HG03442 (cell line): ENCODE results near the gene SEPTIN1.
"Not testable (repeated sequence)": the region's sequence is repeated elsewhere in the genome, so short reads cannot be mapped to it uniquely, and the experiment has no call there.

Experiments used
- ATAC-seq: cut with Tn5 transposase; IDR thresholded peaks from one replicate; pipeline ENCODE4 v1.9.1; 2021; ENCODE audit warnings: mild to moderate bottlenecking, moderate library complexity; ENCODE audit not compliant: unreplicated experiment

Gene SEPTIN1

DNA sequence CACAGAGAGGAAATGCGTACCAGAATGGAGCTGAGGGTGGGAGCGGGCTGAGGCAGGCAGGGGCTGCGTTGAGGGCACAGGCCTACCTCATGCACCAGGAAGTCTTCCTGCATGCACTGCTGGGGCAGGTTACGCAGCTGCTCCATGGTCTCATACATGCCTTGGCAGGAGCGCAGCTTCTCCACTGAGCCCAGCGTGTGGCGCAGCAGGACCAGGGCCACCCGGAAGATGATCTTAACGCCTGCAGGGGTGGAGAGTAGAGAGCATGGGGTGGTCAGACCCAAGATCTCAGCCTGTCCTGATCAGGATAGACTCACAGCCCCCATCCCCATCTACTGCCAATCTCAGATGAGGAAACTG lies 23.8 kb downstream of the SEPTIN1 start:
- ATAC-seq = no peak

DNA sequence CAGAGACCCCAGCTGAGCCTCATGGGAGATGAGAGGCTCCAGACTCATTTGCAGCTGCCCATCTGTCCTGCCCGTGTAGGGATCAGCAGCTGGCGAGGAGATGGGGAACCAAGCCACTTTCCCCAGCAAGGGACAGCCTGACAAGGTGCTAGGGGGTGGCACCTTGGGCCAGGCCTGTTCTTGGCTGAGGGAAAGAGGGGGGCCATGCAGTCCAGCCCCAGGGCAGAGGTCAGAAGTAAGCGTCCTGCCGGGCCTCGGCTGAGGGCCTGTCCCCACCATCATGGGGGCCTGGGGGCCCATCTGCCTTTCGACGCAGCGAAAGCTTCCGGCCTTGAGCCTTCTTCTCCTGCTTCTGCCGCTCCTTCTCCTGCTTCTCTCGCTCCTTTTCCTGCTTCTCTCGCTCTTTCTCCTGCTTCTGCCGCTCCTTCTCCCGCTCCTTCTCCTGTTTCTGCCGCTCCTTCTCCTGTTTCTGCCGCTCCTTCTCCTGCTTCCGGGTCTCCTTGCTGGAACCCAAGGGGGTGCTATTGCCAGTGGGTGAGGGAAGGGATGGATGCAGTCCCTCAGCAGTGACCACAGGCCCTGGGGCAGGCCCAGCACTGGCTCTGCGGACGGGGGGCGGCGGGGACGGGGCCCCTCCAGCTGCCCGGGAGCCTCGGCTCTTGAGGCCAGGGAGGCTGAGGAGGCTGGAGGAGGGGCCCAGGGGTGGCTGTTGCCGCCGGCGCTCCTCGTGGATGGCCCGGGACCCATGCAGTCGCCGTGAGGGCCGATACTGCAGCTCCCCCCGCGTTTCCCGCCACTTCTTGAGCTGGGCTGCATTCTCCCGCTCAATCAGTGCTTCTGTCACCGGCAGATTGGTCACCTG lies 24.4 kb downstream of the SEPTIN1 start:
- no peak for ATAC-seq

DNA sequence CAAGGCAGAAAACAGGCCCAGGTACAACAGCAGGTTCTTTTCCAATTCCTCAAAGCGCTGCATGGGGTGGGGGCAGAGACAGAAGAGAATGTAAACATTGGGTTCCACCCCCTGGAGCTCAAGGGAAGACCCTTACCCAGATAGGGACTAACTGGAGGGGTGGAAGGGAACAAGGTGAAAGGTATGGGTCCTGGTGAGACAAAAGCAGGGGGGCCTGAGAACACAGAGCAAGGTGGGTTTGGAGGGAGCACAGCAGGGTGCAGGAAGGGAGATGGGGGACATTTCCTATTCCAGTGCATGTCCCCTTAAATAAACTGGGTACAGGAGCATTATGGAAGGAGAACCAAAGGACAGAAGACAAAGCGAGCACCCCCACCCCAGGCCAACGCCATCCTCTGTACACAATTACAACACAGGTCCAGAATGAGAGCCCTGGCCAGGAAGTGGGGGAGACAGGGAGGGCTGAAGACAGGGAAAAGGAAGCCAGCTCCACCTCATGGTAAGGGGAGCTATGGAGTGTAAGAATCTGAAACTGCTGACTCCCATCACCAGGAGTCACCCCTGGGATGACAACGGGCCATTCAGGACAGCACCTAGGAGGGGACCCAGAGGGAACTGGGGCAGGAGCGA lies 25.2 kb downstream of the SEPTIN1 start:
- no peak for ATAC-seq

DNA sequence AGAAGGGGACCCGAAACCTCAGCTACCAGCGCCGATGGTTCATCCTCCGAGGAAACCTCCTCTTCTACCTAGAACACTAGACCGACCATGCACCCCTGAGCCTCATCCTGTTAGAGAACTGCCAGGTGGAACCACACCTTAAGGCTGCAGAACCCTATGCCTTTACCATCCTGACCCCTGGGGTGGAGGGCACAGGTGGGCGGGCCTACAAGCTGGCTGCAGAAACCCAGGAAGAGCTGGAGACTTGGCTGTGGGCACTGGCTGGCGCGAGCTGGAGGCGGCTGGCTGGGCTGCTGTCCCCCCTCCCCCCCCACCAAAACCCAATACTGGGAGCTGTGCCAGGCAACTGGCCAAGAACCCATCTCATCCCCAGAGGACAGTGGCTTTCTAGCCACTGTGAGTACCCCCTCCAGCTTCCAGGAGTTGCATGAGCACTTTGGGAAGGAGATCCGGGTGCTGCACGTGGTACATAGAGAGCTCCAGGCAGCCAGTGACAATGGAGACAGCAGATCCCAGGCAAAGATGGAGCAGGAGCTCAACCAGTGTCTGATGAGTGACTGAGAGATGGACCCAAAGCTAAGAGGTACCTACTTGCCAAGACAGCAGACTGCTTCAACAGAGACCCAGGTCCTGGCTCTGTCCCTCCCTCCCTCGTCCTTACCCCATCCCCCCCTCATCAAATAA lies 25.8 kb downstream of the SEPTIN1 start:
- no peak for ATAC-seq

DNA sequence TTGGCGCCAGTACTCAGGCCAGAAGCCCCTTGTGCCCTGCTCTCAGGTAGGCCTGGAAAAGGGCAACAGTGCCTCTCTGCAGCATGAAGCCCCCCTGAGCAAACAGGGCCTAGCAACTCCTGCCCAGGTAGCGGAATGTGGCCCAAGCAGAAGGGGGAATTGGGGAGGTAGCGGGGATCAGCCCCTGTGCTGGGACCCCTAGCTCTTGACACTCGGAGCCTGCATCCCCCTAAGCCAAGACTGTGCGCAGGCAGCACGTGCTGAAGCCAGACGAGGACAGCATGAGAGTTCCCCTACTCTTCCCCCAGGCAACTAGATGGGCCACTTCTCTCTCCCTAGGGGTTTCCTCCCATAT lies 26.4 kb downstream of the SEPTIN1 start:
- no peak for ATAC-seq

DNA sequence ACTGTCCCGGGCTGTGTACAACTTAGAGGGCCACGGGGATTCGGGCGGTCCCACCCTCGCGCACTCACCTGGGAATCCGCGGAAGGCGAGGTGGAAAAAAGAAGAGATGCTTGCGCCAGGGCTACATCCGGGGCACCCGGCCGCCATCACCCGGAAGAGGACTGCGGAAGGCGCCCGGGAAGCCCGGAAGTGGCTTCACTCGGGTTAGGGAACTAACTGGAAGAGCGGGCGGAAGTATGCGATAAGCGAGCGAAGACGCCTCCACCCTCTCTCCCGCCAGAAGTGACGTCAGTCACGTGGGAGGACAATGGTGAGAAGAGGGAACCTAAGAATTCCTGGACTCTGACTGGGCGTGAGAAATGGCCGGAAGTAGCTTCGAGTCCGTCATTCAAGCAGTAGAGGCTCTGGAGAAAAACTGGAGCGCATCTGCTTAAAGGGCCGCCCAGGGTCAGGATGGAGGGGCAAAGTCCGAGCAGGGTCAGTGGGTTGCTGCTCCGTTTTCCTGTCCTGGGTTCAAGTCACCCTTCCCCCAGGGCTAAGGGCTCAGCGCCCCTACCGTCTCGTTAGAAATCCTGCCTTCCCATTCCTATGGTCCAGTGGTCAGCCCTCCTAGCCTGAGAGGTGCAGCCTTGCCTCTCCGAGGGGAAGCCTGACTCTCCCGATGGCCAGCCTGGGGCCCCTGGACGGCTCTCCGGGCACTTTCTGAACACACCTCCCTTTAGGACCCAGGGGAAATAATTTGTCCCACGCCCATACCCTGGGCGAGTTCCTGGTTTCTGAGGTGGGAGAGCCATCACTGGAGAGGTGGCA lies 27.0 kb downstream of the SEPTIN1 start, which contains the start of gene CD2BP2:
TSS of gene CD2BP2 (minus strand) at position 165 of the 810 bp plus-strand sequence. CDS start 627 bp downstream, outside the sequence.
- ATAC-seq = peak; percentile 56

DNA sequence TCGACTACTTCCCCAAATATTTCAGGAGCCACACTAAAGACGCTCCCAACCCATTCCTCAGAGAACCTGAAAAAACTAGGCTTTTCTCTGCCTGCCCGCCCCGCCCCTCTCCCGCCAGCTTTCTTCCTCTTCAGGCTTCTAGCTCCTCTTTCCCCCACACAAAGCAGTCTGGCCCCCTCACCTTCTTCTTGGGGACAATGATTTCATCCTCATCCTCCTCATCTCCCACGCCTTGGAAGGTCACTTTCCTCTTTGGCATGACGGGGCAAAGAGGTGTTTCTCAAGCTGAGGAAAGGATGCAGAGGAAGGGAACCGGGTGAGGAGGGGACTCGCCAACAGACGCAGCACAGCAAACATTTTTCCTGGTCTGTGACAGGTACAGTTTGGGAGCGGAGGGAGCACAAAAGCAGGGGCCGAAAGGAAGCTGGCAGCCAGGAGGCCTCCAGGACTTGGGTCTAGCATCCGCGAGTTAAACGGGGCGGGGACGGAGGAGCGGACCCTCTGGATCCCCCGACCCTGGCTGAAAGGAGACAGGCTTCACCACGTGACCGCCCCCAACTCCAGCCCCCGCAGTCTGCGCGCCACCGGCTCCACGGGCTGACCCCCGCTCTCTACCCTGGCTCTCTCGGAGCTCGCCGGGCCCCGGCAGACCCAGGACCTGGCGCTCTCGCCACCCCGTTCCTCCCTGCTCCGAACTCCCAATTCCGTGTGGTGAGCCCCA lies 27.8 kb downstream of the SEPTIN1 start:
- ATAC-seq = peak; percentile 10

DNA sequence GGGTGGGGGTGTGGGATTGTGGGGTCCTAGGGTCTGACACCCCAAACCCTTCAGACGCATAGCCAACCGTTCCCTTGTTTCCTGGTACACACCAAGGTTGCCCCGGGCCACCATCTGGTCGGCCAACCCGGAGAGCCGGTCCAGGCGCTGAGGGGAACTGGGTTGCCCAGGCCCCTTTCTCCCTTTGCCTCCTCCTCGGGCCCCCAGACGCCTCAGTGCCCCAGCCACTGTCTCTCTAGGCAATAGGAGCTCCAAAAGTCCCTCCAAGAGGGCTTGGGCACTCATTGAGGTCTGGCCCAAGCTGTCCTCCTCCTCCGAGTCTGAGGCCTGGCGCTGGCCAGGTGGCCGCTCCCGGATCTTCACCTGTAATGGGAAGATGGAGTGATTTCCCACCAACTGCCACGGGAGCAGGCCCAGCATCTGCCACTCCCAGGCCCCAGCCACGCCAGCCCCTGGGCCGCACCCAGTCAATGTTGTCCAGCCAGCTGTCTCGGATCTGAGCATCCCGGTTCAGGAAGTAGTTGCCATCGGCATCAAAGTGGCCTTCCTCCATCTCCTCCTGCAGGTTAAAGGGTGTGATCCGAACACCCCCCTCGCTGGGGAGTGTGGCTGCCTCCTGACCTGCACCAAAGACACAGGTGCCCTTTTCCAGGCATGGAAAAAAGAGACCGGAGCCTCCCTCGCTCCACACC lies 28.8 kb downstream of the SEPTIN1 start:
- ATAC-seq = no peak

DNA sequence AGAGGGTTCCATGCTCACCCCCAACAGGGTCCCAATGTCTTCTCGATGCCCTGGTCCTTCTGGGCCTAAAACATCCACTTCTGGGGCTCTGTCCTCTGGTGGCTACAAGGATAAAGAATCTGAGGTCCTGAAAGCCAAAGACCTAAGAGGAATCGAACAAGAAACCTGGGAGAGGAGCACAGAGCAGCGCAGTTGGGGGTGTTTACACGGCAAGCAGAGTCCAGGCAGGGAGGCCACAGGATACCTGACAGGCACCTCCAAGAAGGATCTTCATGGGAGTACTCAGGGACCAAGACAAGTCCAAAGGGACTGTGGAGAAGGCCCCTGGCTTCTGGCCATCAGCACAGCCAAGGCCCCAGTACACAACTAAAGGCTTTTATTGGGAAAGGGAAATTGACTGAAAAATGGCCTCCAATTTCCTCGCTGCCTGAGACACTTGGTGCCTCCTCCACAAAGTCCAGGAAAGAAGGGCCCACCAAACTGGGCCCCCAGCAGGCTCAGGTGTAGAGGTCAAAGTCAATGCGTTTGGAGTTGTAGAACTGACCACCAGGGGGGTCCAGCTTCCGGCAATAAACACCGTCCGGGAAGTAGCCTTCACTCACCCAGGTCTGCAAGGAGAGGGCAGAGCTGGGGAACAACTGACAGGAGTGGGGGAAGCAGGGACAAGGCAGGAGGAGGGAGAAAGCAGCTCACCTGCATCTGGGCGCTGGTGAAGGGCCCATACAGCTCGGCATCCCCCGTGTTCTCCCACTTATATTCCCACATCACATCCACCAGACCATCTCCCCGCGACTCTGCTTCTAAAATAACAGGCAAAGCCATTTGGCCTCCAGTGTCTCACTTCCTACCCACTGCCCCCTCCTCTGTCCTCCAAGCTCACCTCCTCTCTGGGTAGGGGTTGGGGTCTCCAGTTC lies 29.6 kb downstream of the SEPTIN1 start:
- no peak for ATAC-seq

DNA sequence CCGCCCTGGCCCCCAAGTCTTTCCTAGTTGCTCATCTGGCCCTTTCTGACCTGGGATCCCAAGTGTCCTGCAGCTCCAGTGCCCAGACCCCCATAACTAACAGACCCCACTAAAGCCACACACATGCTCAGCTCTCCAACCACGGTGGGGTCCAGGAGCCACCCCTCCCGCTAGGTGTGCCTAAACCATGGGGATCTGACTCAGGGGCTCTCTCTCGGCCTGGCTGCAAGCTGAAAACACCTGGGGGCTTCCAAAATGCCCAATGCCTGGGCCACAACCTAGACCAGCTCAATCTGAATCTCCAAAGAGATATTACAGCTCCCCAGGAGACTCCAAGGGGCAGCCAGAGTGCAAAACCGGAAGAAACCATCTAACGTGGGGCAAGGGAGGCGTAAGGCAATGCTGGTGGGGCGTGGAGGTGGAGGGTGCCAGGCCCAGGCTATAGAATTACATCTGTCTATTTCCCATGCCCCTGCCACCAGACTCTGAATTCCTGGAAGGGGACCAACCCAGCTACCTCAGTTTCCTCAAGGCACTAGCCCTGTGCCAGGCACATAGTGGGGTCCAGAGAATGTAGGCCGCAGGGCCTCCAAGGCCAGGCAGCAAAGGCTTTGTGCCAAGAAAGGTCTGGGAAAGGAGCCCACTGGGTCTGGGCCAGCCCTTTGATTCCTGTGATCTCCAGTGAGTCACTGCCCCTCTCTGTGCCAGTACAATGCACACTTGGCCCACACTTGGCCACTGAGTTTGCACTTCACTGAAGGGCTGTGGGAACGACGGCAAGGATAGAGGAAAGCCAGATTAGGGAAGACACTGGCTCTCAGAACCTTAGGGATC lies 30.6 kb downstream of the SEPTIN1 start:
- no peak for ATAC-seq

DNA sequence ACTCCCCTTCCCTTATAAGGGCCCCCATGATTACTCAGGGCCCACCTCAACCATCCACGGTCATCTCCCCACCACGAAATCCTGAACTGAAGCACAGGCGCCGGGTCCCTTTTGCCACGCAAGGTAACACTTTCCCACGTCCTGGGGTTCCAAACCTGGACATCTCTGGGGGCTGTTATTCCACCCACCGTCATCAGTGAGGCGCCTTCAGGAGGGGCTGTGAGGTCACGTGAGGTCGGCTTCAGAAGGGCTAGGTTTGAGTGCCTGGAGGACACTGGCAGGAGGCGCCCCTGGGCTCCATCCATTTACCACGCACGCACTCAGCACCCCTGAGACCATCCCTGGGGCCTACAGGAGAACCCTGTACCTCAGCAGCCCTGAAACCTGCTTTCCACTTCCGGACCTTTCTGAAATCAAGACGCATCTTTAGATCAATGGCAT lies 31.3 kb downstream of the SEPTIN1 start:
- ATAC-seq = no peak

DNA sequence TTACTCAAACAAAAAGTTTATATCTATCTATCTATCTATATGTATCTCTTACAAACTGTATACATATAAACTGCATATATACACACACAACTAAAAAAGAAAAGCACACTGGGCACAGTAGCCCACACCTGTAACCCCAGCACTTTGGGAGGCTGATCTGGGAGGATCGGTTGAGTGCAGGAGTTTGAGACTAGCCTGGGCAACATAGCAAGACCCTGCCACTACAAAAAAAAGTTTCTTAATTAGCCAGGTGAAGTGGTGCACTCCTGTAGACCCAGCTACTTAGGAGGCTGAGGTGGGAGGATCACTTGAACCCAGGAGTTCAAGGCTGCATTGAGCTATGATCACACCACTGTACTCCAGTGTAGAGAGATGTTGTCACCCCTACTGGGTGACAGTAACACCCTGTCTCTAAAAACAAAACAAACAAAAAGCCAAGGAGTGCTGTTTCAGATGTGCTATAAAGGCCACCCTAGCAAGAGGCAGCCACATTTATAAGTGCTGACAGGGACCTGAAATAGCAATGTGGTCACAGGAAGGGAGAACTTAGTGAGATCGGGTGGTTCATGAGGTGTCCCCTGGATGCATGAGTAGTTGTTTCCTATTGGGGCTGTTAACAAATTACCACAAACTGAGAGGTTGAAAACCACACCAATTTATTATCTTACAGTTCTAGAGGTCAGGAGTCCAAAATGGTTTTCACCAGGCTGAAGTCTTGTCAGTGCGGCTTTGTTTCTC lies 32.1 kb downstream of the SEPTIN1 start:
- peak; percentile 34 for ATAC-seq

DNA sequence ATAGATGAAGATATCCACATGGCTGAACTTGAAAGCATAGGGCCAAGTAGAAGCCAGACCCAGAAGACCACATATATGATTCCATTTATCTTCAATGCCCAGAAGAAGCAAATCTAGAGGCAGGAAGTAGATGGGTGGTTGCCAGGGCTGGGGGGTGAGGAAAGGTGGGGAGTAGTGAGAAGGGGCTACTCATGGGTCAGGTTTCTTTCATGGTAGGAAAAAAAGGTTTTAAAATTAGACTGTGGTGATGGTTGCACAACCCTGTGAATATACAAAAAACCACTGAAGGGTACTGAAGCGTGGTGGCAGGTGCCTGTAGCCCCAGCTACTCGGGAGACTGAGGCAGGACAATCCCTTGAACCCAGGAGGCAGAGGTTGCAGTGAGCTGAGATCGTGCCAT lies 32.7 kb downstream of the SEPTIN1 start:
- no peak for ATAC-seq

DNA sequence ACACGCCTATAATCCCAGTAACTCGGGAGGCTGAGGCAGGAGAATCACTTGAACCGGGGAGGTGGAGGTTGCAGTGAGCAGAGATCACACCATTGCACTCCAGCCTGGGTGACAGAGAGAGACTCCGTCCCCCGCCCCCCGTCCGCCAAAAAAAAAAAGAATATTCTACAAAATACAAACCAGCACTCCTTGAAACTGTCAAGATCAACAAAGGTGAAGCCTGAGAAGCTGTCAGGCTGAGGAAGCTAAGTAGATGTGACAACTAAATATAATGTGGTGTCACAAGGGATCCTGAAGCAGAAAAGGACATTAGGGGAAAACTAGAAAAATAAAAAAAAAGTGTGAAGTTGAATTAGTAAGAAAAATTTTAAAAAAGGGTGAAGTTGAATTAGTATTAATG lies 33.4 kb downstream of the SEPTIN1 start:
- no peak for ATAC-seq

DNA sequence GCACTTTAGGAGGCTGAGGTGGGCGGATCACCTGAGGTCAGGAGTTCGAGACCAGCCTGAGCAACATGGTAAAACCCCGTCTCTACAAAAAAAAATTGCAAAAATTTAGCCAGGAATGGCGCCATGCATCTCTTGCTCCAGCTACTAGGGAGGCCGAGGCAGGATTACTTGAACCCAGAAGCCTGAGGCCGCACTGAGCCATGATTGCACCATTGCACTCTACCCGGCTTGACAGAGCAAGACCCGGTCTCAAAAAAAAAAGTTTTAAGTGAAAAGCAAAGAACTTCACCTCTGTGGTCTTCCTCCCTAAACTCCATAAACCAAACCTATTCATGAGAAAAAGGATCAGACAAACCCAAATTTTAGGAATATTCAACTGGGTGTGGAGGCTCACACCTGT lies 34.2 kb downstream of the SEPTIN1 start:
- no peak for ATAC-seq

DNA sequence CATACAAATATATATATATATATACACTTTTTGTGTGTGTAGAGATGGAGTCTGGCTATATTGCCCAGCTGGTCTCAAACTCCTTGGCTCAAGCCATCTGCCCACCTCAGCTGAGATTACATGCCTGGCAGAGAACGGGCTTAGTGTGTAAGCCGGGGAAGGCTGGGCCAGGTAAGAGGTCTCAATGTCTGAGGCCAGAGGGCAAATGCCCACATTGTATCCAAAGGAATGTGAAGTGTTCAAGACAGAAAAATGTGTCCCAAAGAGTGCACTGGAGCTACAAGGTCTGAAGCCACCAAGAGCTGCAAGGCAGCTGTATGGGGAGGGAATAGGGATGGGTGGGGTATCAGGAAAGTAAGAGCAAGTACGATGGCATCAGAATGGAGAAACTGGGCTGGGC lies 36.1 kb downstream of the SEPTIN1 start:
- ATAC-seq = no peak

DNA sequence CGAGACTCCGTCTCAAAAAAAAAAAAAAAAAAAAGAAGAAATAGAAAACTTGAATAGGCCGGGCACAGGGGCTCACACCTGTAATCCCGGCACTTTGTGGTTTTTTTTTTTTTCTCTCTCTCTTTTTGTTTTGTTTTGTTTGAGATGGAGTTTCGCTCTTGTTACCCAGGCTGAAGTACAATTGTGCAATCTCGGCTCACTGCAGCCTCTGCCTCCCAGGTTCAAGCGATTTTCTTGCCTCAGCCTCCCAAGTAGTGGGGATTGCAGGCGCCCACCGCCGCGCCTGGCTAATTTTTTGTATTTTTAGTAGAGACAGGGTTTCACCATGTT lies 38.9 kb downstream of the SEPTIN1 start:
- not testable (repeated sequence) for ATAC-seq
